H1 (cell line): ENCODE measurements around the gene PARP1.

ENCODE experiments used
- CHD2 ChIP-seq: IDR thresholded peaks from 2 replicates; pipeline ENCODE4 v1.6.1; 2012; ENCODE audit warnings: low read length, improper control_type of control experiment
- EZH2 ChIP-seq: fragments of 200-600 bp; sonication (generic); IDR thresholded peaks from 2 replicates; pipeline ENCODE4 v1.7.1; 2012; ENCODE audit warnings: low read depth, mild to moderate bottlenecking, moderate library complexity, low read length, inconsistent platforms; ENCODE audit not compliant: severe bottlenecking
- JUND ChIP-seq: IDR thresholded peaks from 2 replicates; pipeline ENCODE4 v1.6.1; 2011; ENCODE audit warnings: mild to moderate bottlenecking, improper control_type of control experiment, low read length
- POU5F1 ChIP-seq: IDR thresholded peaks from 2 replicates; pipeline ENCODE4 v1.6.1; 2011; ENCODE audit warnings: low read depth, mild to moderate bottlenecking, low read length, moderate library complexity
- SRF ChIP-seq: IDR thresholded peaks from 2 replicates; pipeline ENCODE4 v1.6.1; 2011; ENCODE audit warnings: mild to moderate bottlenecking, low read depth, low read length, moderate library complexity
- TCF12 ChIP-seq: IDR thresholded peaks from 2 replicates; pipeline ENCODE4 v1.6.1; 2011; ENCODE audit warnings: low read depth, mild to moderate bottlenecking, low read length

DNA sequence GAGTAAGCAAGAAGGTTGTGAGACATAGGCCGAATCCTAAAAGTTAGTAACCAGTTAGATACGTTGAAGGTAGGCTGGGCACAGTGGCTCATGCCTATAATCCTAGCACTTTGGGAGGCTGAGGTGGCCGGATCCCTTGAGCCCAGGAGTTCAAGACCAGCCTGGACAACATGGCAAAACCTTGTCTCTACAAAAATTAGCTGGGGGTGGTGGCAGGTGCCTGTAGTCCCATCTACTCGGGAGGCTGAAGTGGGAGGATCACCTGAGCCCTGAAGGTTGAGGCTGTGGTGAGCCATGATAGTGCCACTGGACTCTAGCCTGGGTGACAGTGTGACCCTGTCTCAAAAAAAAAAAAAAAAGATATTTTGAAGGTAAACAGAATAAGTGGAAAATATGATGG, 1.5 kb upstream of the PARP1 start:
- TF ChIP-seq TCF12 (no peak), SRF (no peak), JUND (no peak), POU5F1 (no peak), CHD2 (no peak), EZH2 (no peak)
